SU-DHL-6 (cell line): ENCODE data around the gene OVOL1.

Source experiments
- H2AFZ ChIP-seq: fragments of 200-600 bp; sonication (generic); 2 replicates; pipeline ENCODE4 v1.6.1; 2014; ENCODE audit warnings: low read depth, mild to moderate bottlenecking, moderate library complexity, mixed read lengths, antibody characterized with exemption, low read length; ENCODE audit not compliant: severe bottlenecking
- H3F3A ChIP-seq: fragments of 200-600 bp; shearing (Covaris generic); 2 replicates; pipeline ENCODE4 v1.6.0; 2016; ENCODE audit warnings: antibody characterized with exemption, mild to moderate bottlenecking; ENCODE audit not compliant: insufficient read depth
- H3K27ac ChIP-seq: fragments of 200-600 bp; sonication (generic); 2 replicates; pipeline ENCODE4 v1.5.1; 2016; ENCODE audit warnings: low read depth, mild to moderate bottlenecking, low read length, moderate library complexity, mixed read lengths
- H3K27me3 ChIP-seq: fragments of 200-600 bp; sonication (generic), shearing (Covaris generic); 2 replicates; pipeline ENCODE4 v1.6.0; 2014; ENCODE audit warnings: mild to moderate bottlenecking, low read length
- H3K36me3 ChIP-seq: fragments of 200-600 bp; sonication (generic); 2 replicates; pipeline ENCODE4 v1.6.1; 2014; ENCODE audit warnings: mild to moderate bottlenecking, low read length, mixed read lengths
- H3K4me2 ChIP-seq: fragments of 300-600, 200-600 bp; shearing (Covaris generic), sonication (generic); 2 replicates; pipeline ENCODE4 v1.6.0; 2014; ENCODE audit warnings: low read length, low read depth, mild to moderate bottlenecking; ENCODE audit not compliant: poor library complexity, severe bottlenecking
- H3K4me3 ChIP-seq: fragments of 200-600 bp; sonication (generic); 2 replicates; pipeline ENCODE4 v1.5.1; 2014; ENCODE audit warnings: antibody characterized with exemption, low read length, mild to moderate bottlenecking, mixed read lengths; ENCODE audit not compliant: insufficient read depth, poor library complexity, severe bottlenecking
- H3K79me2 ChIP-seq: fragments of 200-600 bp; sonication (generic); 2 replicates; pipeline ENCODE4 v1.6.1; 2014; ENCODE audit warnings: mild to moderate bottlenecking, low read length, moderate library complexity; ENCODE audit not compliant: insufficient read depth
- H3K9ac ChIP-seq: fragments of 200-600 bp; sonication (generic); 2 replicates; pipeline ENCODE4 v1.7.0; 2014; ENCODE audit warnings: mild to moderate bottlenecking, low read length
- H3K9me2 ChIP-seq: fragments of 200-600 bp; sonication (generic); replicated peaks from 2 replicates; pipeline ENCODE4 v1.6.1; 2014; ENCODE audit warnings: low read length; ENCODE audit not compliant: insufficient read depth
- H3K9me3 ChIP-seq: fragments of 200-600 bp; sonication (generic); 2 replicates; pipeline ENCODE4 v1.6.1; 2014; ENCODE audit warnings: low read length, mixed read lengths; ENCODE audit not compliant: insufficient read depth
- H4K20me1 ChIP-seq: fragments of 200-600 bp; sonication (generic); 2 replicates; pipeline ENCODE4 v1.6.1; 2014; ENCODE audit warnings: low read depth, mild to moderate bottlenecking, antibody characterized with exemption, low read length, moderate library complexity, mixed read lengths
- EZH2phosphoT487 ChIP-seq: fragments of 200-600 bp; sonication (generic), shearing (Covaris generic); conservative IDR thresholded peaks from 2 replicates; pipeline ENCODE4 v1.6.1; 2018; ENCODE audit warnings: mild to moderate bottlenecking, antibody characterized with exemption, low read length, moderate library complexity, mixed read lengths
- TF ChIP-seq, protein P1 (sequence below): fragments of 200-600 bp; sonication (generic); IDR thresholded peaks from one replicate; pipeline ENCODE4 v1.5.1; 2017; ENCODE audit warnings: antibody characterized with exemption, mild to moderate bottlenecking, low read length, moderate library complexity; ENCODE audit not compliant: insufficient read depth, poor library complexity, severe bottlenecking

Gene OVOL1

DNA sequence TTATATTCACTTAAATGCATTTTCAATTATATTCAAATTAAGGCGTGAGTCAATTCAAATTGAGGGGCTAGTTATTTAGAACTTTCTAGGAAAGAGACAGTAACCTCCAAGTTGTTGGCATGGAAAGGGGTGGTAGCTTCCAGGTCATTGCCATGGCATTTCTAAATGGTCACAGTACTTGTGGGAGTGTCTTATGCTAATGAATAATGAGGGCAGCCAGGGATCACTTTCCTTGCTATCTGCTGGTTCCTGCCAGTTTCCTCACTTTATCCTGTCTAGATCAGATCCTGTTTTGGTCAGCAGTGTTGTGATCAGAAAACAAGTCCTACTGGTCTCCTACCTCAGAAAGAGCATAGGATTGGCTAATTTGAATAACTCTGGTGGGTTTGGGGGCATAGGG is 44.5 kb upstream of the OVOL1 start:
- no peaks in the 10 kb centered on the region for H4K20me1 ChIP-seq
- TF ChIP-seq EZH2phosphoT487 = no peak
- TF ChIP-seq, protein P1, sequence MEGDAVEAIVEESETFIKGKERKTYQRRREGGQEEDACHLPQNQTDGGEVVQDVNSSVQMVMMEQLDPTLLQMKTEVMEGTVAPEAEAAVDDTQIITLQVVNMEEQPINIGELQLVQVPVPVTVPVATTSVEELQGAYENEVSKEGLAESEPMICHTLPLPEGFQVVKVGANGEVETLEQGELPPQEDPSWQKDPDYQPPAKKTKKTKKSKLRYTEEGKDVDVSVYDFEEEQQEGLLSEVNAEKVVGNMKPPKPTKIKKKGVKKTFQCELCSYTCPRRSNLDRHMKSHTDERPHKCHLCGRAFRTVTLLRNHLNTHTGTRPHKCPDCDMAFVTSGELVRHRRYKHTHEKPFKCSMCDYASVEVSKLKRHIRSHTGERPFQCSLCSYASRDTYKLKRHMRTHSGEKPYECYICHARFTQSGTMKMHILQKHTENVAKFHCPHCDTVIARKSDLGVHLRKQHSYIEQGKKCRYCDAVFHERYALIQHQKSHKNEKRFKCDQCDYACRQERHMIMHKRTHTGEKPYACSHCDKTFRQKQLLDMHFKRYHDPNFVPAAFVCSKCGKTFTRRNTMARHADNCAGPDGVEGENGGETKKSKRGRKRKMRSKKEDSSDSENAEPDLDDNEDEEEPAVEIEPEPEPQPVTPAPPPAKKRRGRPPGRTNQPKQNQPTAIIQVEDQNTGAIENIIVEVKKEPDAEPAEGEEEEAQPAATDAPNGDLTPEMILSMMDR = no peak
- H3K9me2 ChIP-seq = no peaks in the 10 kb centered on the region
- no peaks in the 10 kb centered on the region for H3K36me3 ChIP-seq
- H3K9ac ChIP-seq = no peak overlapping the region
- no peak overlapping the region for H2AFZ ChIP-seq
- no peaks in the 10 kb centered on the region for H3K27me3 ChIP-seq
- peaks cover 9% of the 10 kb centered on the region for H3K9me3 ChIP-seq
- H3K4me3 ChIP-seq = no peak overlapping the region
- H3K27ac ChIP-seq = no peak overlapping the region
- no peaks in the 10 kb centered on the region for H3K79me2 ChIP-seq
- no peaks in the 10 kb centered on the region for H3F3A ChIP-seq
- no peak overlapping the region for H3K4me2 ChIP-seq

DNA sequence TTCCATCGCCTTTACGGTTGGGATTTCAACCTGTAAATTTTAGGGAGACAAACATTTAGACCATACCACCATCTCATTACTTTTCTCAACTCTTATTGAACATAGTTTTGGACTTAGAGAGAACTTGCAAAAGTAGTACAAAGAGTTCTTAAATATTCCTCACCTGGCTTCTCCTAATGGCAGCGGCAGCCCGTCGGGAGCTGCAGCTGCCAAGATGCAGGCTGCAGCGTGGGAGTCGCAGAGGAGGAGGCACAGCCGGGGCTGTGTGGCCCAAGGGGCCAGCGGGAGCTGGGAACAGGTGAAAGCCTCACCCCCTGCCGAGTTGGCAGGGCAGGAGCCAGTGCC is 43.2 kb upstream of the OVOL1 start:
- Histone ChIP-seq H2AFZ (no peak overlapping the region), H3K36me3 (no peaks in the 10 kb centered on the region), H3K79me2 (no peaks in the 10 kb centered on the region), H3K27ac (no peak overlapping the region), H4K20me1 (no peaks in the 10 kb centered on the region), H3K4me3 (no peak overlapping the region), H3K27me3 (no peaks in the 10 kb centered on the region), H3K4me2 (no peak overlapping the region), H3K9ac (no peak overlapping the region), H3F3A (no peaks in the 10 kb centered on the region), H3K9me2 (no peaks in the 10 kb centered on the region), H3K9me3 (no peaks in the 10 kb centered on the region)
- no peak for TF ChIP-seq EZH2phosphoT487
- TF ChIP-seq, protein P1 = no peak

DNA sequence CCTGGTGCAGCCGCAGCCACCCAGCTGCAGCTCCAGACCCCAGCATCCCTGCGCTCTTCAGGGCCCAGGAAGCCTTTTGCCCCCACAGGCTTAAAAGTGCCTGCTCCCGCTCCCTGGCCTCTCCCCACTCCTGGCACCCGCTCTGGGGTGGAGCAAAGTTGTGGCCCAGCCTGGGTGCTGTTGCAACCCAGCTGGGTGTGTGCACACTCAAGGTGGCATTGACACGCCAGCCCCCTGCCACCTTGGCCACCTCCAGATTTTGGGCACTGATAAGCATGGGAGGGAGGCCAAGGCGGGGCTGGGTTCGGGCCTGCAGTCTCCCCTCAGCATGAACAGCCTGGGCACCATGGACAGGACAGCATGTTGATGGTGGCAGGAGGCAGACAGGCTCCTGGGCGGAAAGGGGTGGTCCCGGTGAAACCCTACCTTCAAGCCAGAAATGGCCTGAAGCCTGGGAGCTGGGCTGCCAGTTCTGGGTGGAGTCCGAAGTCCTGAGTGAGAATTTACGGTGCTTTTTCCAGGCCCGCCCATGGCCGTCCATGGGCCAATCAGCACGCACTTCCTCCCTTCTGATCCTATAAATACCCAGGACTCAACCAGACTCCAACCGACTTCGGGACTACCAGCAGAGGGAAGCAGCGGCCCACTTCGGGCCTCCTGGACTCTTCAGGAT is 42.7 kb upstream of the OVOL1 start:
- H3K36me3 ChIP-seq = no peaks in the 10 kb centered on the region
- no peaks in the 10 kb centered on the region for H3K27me3 ChIP-seq
- H3K79me2 ChIP-seq = no peaks in the 10 kb centered on the region
- no peaks in the 10 kb centered on the region for H3F3A ChIP-seq
- H3K4me2 ChIP-seq = no peak overlapping the region
- H3K9me3 ChIP-seq = no peaks in the 10 kb centered on the region
- no peak for TF ChIP-seq EZH2phosphoT487
- TF ChIP-seq, protein P1 = no peak
- H4K20me1 ChIP-seq = no peaks in the 10 kb centered on the region
- H2AFZ ChIP-seq = no peak overlapping the region
- H3K27ac ChIP-seq = no peak overlapping the region
- no peak overlapping the region for H3K4me3 ChIP-seq
- H3K9ac ChIP-seq = no peak overlapping the region
- H3K9me2 ChIP-seq = no peaks in the 10 kb centered on the region

DNA sequence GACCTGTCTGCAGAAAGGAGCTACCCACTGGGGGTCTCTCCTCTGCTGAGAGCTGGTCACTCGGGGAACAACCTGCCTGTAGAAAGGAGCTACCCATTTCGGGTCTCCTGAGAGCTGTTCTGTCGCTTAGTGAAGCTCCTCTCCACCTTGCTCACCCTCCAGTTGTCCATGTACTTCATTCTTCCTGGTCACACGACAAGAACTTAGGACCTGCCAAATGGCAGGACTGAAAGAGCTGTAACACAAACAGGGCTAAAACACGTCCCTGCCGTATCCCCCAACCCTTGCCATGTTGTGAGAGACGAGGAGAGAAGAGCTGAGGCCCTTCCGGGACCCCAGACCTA is 42.2 kb upstream of the OVOL1 start:
- H3K79me2 ChIP-seq = no peaks in the 10 kb centered on the region
- no peaks in the 10 kb centered on the region for H3F3A ChIP-seq
- no peak overlapping the region for H3K9ac ChIP-seq
- H3K4me2 ChIP-seq = no peak overlapping the region
- H3K27me3 ChIP-seq = no peaks in the 10 kb centered on the region
- H3K36me3 ChIP-seq = no peaks in the 10 kb centered on the region
- no peaks in the 10 kb centered on the region for H4K20me1 ChIP-seq
- no peak overlapping the region for H3K27ac ChIP-seq
- no peaks in the 10 kb centered on the region for H3K9me3 ChIP-seq
- H3K9me2 ChIP-seq = no peaks in the 10 kb centered on the region
- H3K4me3 ChIP-seq = no peak overlapping the region
- H2AFZ ChIP-seq = no peak overlapping the region
- TF ChIP-seq EZH2phosphoT487 = no peak
- TF ChIP-seq, protein P1 = no peak
